WTC11 (cell line): Measurements from ENCODE around the gene CASR. TPM values are rescaled to one million over a fixed set of nuclear protein-coding genes. Genes with fewer than 3 reads are reported as not detected.
"Not testable (repeated sequence)": the region's sequence is repeated elsewhere in the genome, so short reads cannot be mapped to it uniquely, and the experiment has no call there.

Experiments used
- ATAC-seq: fragments of 200-7000 bp; cut with Tn5 transposase; 2 replicates; pipeline ENCODE4 v1.10.0; 2021; ENCODE audit warnings: mild to moderate bottlenecking, moderate library complexity
- CTCF ChIA-PET: fragments of 300-600 bp; sonication (Branson Sonifier 250); formaldehyde crosslinking; loops from one replicate; lab custom pipeline; 2021; ENCODE audit warnings: antibody characterized with exemption; lab: Charles Lee
- POLR2A ChIA-PET: fragments of 350-600 bp; sonication (Branson Sonifier 250); formaldehyde crosslinking; loops from one replicate; lab custom pipeline; 2021; ENCODE audit warnings: antibody characterized with exemption; lab: Charles Lee
- DNase-seq: peaks from one replicate; pipeline ENCODE4 v3.0.0; 2021; ENCODE audit warnings: low spot score
- H3K27ac Mint-ChIP-seq: 2 replicates; pipeline ENCODE4 v1.8.0; 2021; ENCODE audit warnings: mixed read lengths
- H3K27me3 Mint-ChIP-seq: 2 replicates; pipeline ENCODE4 v1.8.0; 2021; ENCODE audit warnings: low read depth, mild to moderate bottlenecking, moderate library complexity, mixed read lengths
- H3K36me3 Mint-ChIP-seq: 2 replicates; pipeline ENCODE4 v1.8.0; 2021; ENCODE audit warnings: mixed read lengths
- H3K4me1 Mint-ChIP-seq: 2 replicates; pipeline ENCODE4 v1.8.0; 2022; ENCODE audit warnings: mixed read lengths
- H3K4me3 Mint-ChIP-seq: 2 replicates; pipeline ENCODE4 v1.8.0; 2021; ENCODE audit warnings: mild to moderate bottlenecking, moderate library complexity, mixed read lengths
- H3K9me3 Mint-ChIP-seq: 2 replicates; pipeline ENCODE4 v1.8.0; 2021; ENCODE audit warnings: mixed read lengths
- CREM ChIP-seq: sonication (generic); formaldehyde crosslinking; IDR thresholded peaks from 2 replicates; pipeline ENCODE4 v1.8.1; 2022; ENCODE audit warnings: mild to moderate bottlenecking, missing genetic modification reagents, moderate library complexity
- CTCF ChIP-seq: fragments of 200-600 bp; IDR thresholded peaks from 2 replicates; pipeline ENCODE4 v1.8.0; 2022; ENCODE audit warnings: antibody characterized with exemption
- ETV6 ChIP-seq: sonication (generic); formaldehyde crosslinking; IDR thresholded peaks from 2 replicates; pipeline ENCODE4 v1.8.1; 2022; ENCODE audit warnings: mild to moderate bottlenecking, missing genetic modification reagents
- GRHL2 ChIP-seq: fragments of 250-450 bp; sonication (Bioruptor Pico); IDR thresholded peaks from 2 replicates; pipeline ENCODE4 v1.8.0; 2022; ENCODE audit warnings: mild to moderate bottlenecking, moderate library complexity; ENCODE audit not compliant: insufficient replicate concordance, severe bottlenecking
- JUN ChIP-seq: sonication (generic); formaldehyde crosslinking; IDR thresholded peaks from 2 replicates; pipeline ENCODE4 v1.8.0; 2023; ENCODE audit warnings: mild to moderate bottlenecking, missing genetic modification reagents
- MYBL2 ChIP-seq: sonication (generic); formaldehyde crosslinking; IDR thresholded peaks from 2 replicates; pipeline ENCODE4 v1.8.1; 2023; ENCODE audit warnings: mild to moderate bottlenecking, moderate library complexity, missing genetic modification reagents
- TCF7 ChIP-seq: sonication (generic); formaldehyde crosslinking; IDR thresholded peaks from 2 replicates; pipeline ENCODE4 v1.8.0; 2022; ENCODE audit warnings: mild to moderate bottlenecking, low read depth, missing genetic modification reagents, moderate library complexity
- ZMAT4 ChIP-seq: fragments of 250-450 bp; sonication (Bioruptor Pico); IDR thresholded peaks from 2 replicates; pipeline ENCODE4 v1.9.0; 2021; ENCODE audit warnings: mild to moderate bottlenecking
- ZNF219 ChIP-seq: sonication (generic); formaldehyde crosslinking; IDR thresholded peaks from 2 replicates; pipeline ENCODE4 v1.8.0; 2023; ENCODE audit warnings: missing genetic modification reagents, mild to moderate bottlenecking, borderline replicate concordance
- ZNF317 ChIP-seq: sonication (generic); formaldehyde crosslinking; IDR thresholded peaks from 2 replicates; pipeline ENCODE4 v1.8.1; 2023; ENCODE audit warnings: low read depth, mild to moderate bottlenecking, moderate library complexity, missing genetic modification reagents, borderline replicate concordance
- ZNF416 ChIP-seq: fragments of 250-450 bp; sonication (Bioruptor Pico); IDR thresholded peaks from 2 replicates; pipeline ENCODE4 v1.9.0; 2021; ENCODE audit warnings: mild to moderate bottlenecking, inconsistent platforms
- ZNF671 ChIP-seq: fragments of 250-450 bp; sonication (Bioruptor Pico); IDR thresholded peaks from 2 replicates; pipeline ENCODE4 v1.8.0; 2021; ENCODE audit warnings: mild to moderate bottlenecking
- total RNA-seq: library from RNA; stranded (reverse); gene quantifications from 3 replicates; pipeline ENCODE4 v1.2.3, GENCODE V29; 2021
- TF ChIP-seq, protein P1 (sequence below): sonication (generic); formaldehyde crosslinking; IDR thresholded peaks from 2 replicates; pipeline ENCODE4 v1.8.0; 2022; ENCODE audit warnings: mild to moderate bottlenecking, missing genetic modification reagents
- TF ChIP-seq, protein P2 (sequence below): sonication (generic); formaldehyde crosslinking; IDR thresholded peaks from 2 replicates; pipeline ENCODE4 v1.8.1; 2023; ENCODE audit warnings: mild to moderate bottlenecking, moderate library complexity, missing genetic modification reagents

The CASR gene
- total RNA-seq, 1 experiment from 2014 or later, result 0.24 TPM

GRCh38 chr3:122167630-122168029, 15.8 kb upstream of the CASR start:
- no peak overlapping the region for H3K4me3 Mint-ChIP-seq
- no peak for ATAC-seq

GRCh38 chr3:122168044-122168443, 15.4 kb upstream of the CASR start:
- Mint-ChIP-seq H3K4me1 (no peaks in the 10 kb centered on the region), H3K27me3 (peaks cover 2% of the 10 kb centered on the region; the same call in 1 of the 2 replicates), H3K9me3 (peaks cover 44% of the 10 kb centered on the region), H3K4me3 (no peak overlapping the region), H3K36me3 (peaks cover 10% of the 10 kb centered on the region), H3K27ac (no peak overlapping the region)
- DNase-seq, result no peak
- ATAC-seq, result no peak
- POLR2A ChIA-PET, result no interaction called here
- no peak for TF ChIP-seq ZMAT4 (CRISPR knock-in tag)
- CTCF ChIA-PET, result interaction anchor here (1.2 kb wide), 1 partner anchor 132 kb away, joined by 3 read pairs; no protein-coding TSS in a partner anchor

More at GRCh38 chr3:122167630-122168029, 15.8 kb upstream of the CASR start:
- Mint-ChIP-seq H3K36me3 (peaks cover 10% of the 10 kb centered on the region), H3K4me1 (no peaks in the 10 kb centered on the region), H3K27ac (no peak overlapping the region), H3K27me3 (no peaks in the 10 kb centered on the region; the same call in 1 of the 2 replicates), H3K9me3 (peaks cover 44% of the 10 kb centered on the region)
- TF ChIP-seq, protein P1, sequence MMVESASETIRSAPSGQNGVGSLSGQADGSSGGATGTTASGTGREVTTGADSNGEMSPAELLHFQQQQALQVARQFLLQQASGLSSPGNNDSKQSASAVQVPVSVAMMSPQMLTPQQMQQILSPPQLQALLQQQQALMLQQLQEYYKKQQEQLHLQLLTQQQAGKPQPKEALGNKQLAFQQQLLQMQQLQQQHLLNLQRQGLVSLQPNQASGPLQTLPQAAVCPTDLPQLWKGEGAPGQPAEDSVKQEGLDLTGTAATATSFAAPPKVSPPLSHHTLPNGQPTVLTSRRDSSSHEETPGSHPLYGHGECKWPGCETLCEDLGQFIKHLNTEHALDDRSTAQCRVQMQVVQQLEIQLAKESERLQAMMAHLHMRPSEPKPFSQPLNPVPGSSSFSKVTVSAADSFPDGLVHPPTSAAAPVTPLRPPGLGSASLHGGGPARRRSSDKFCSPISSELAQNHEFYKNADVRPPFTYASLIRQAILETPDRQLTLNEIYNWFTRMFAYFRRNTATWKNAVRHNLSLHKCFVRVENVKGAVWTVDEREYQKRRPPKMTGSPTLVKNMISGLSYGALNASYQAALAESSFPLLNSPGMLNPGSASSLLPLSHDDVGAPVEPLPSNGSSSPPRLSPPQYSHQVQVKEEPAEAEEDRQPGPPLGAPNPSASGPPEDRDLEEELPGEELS (CRISPR knock-in tag), result no peak
- TF ChIP-seq TCF7 (CRISPR knock-in tag) (no peak), MYBL2 (no peak), CTCF (no peak), JUN (CRISPR knock-in tag) (no peak), GRHL2 (no peak), ZNF317 (no peak), CREM (CRISPR knock-in tag) (no peak), ZNF219 (CRISPR knock-in tag) (no peak), ZNF671 (no peak)
- TF ChIP-seq, protein P2, sequence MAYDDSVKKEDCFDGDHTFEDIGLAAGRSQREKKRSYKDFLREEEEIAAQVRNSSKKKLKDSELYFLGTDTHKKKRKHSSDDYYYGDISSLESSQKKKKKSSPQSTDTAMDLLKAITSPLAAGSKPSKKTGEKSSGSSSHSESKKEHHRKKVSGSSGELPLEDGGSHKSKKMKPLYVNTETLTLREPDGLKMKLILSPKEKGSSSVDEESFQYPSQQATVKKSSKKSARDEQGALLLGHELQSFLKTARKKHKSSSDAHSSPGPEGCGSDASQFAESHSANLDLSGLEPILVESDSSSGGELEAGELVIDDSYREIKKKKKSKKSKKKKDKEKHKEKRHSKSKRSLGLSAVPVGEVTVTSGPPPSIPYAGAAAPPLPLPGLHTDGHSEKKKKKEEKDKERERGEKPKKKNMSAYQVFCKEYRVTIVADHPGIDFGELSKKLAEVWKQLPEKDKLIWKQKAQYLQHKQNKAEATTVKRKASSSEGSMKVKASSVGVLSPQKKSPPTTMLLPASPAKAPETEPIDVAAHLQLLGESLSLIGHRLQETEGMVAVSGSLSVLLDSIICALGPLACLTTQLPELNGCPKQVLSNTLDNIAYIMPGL (CRISPR knock-in tag), result no peak
- ChIA-PET POLR2A (no interaction called here), CTCF (interaction anchor here (1.2 kb wide), 1 partner anchor 133 kb away, joined by 3 read pairs; no protein-coding TSS in a partner anchor)
- no peak for DNase-seq

DNA sequence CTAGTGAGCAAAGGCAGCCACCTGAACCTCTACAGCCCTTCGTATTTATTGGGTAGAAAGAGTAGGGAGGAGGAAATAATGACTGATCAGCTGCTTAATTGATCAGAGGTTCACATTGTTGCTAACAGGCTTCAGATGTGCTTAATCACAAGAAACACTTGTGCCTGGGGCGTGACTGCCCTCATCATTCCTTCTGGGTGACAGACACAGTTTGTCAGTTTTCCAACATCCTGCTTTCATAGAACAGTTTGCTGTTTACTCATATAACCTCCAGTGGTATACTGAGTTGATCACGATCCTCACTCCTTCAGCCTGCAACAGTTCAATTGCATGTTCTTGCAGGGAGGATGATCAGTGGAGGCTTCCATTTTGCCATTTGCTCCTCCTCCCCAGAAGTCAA, 13.6 kb upstream of the CASR start:
- ChIA-PET POLR2A (no interaction called here), CTCF (no interaction called here)
- TF ChIP-seq ETV6 (no peak), ZNF416 (no peak)
- TF ChIP-seq, protein P2 (CRISPR knock-in tag), result no peak

DNA sequence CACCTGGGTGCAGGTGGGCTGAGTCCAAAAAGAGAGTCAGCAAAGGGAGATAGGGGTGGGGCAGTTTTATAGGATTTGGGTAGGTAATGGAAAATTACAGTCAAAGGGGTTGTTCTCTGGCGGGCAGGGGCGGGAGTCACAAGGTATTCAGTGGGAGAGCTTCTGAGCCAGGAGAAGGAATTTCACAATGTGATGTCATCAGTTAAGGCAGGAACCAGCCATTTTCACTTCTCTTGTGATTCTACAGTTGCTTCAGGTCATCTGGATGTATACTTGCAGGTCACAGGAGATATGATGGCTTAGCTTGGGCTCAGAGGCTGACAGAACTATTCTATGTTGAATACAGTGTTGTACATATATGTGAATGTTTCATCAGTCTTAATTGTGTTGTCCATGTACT, 12.1 kb upstream of the CASR start:
- CTCF ChIA-PET, H3K27me3 Mint-ChIP-seq, H3K4me3 Mint-ChIP-seq, ATAC-seq, DNase-seq, H3K27ac Mint-ChIP-seq, H3K4me1 Mint-ChIP-seq, H3K36me3 Mint-ChIP-seq, POLR2A ChIA-PET: not testable (repeated sequence)
- H3K9me3 Mint-ChIP-seq, result peaks cover 44% of the 10 kb centered on the region

More for the DNA sequence above, 13.6 kb upstream of the CASR start:
- DNase-seq (no peak), ATAC-seq (no peak)
- peaks cover 2% of the 10 kb centered on the region; the same call in 1 of the 2 replicates for H3K27me3 Mint-ChIP-seq
- H3K4me3 Mint-ChIP-seq, result no peak overlapping the region
- peaks cover 47% of the 10 kb centered on the region for H3K9me3 Mint-ChIP-seq
- H3K36me3 Mint-ChIP-seq, result peaks cover 7% of the 10 kb centered on the region
- no peaks in the 10 kb centered on the region for H3K4me1 Mint-ChIP-seq
- no peak overlapping the region for H3K27ac Mint-ChIP-seq
